AG20443 (cell line): ENCODE measurements around the gene BLVRB.

Experiments
- DNase-seq: peaks from one replicate; pipeline ENCODE4 v3.0.0; 2012; ENCODE audit warnings: low spot score, mixed read lengths

The BLVRB gene

DNA sequence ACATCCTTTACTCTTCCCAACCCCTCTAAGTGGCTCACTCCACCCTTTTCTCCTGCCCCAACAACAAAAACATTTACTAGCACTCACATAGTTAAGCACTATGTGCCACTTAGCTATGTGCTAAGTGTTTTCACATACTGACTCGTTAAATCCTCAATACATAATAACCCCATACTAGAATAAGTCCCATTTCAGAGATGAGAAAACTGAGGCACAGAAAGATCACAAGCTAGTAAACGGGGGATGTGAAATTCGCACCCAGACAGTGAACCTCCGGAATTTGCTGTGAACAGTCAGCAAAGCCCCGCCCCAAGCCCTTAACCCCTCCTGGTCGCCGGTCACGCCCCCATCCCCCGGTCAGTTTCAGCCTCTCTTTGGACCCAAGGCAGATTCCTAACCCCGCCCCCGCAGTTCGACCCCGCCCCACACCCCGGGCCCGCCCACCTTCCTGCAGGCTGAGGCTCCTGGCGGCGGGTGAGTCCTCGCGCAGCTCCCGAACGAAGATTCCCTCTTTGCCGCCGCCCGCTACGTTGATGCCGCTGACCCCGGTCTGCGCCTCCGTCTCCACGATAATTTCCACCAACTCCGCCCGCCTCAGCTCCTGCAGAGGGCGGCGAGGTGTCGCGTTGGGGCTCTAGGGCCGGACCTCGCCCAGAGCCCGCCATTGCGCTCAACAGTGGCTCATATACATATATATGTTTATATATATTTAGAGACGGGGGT lies 62.1 kb downstream of the BLVRB start:
- DNase-seq: peak; percentile 97

DNA sequence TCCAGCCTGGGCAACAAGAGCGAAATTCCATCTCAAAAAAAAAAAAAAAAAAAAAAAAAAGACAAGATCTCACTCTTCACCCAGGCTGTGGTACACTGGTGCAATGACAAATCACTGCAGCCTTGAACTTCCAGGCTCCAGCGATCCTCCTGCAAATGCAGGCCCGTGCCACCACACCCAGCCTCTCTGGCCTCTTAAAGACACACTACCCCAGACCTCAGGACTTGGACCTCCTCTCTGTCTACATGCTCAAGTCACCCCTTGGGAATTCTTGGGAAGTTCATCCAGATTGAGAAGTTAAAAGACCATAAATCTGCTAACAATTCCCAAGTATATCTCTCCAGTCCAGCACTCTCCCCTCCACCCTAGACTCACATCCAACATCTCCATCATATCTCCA lies 65.0 kb downstream of the BLVRB start:
- peak; percentile 38 for DNase-seq

DNA sequence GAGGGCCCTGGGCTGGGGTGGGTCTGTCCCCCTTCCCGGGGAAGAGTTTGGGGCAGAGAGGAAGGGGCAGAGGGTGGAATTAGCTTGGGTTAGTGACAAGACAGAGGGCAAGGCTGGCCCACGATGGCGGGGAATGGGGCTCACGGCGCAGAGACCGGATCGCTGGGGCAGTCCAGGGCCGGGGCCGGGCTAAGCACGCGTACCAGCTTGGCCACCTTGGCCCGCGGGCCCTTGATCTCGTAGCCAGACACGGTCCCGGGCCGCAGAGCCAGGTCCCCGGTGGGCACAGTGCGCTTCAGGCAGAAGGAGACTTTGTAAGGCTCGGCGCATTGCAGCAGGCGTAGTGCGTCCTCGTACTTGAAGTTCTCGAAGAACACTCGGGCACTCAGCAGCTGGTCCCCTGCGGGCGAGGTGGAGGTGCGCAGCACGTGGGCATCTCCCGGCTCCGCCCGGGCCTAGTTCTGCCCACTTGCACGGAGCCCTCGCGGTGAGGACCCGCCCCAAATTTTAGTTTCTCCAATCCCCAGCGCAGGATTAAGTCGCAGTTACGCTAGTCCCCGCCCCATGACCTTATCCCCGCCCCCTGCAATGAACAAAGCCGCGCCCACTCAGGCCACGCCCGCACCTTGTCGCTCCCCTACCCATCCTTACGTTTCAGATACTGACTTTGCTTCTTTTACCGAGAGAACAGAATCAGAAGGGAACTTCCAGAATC lies 67.0 kb downstream of the BLVRB start:
- DNase-seq: peak; percentile 45
